Lower leg skin (tissue), 4 donors: Measurements from ENCODE around the gene FDPS. TPM values are rescaled to one million over a fixed set of nuclear protein-coding genes. Genes with fewer than 3 reads are reported as not detected.

Experiments
- DNase-seq, 2 donors: peaks; one replicate each; pipeline ENCODE4 v3.0.0-alpha.2; 2019; ENCODE audit warnings: low spot score in 2 of 2
- H3K4me3 ChIP-seq: fragments of 200-600 bp; sonication (generic); 2 replicates; pipeline ENCODE4 v1.5.1; 2017; ENCODE audit warnings: mild to moderate bottlenecking, low read depth; ENCODE audit not compliant: poor library complexity, severe bottlenecking
- POLR2A ChIP-seq, 2 donors: fragments of 450-650 bp; IDR thresholded peaks; one replicate each; pipeline ENCODE4 v1.6.1; 2016 to 2017; ENCODE audit warnings: antibody characterized with exemption in 2 of 2, mild to moderate bottlenecking in 1 of 2, moderate library complexity in 1 of 2
- WGBS, 2 donors: methylation state at CpG; one replicate each; pipeline ENCODE4 v1.1.5; 2018; 5-methylcytosine and 5-hydroxymethylcytosine counted together
- intact Hi-C: fragments of 100-400 bp; cut with DNase I; formaldehyde crosslinking; loops from one replicate; pipeline ENCODE4 v1.15.0; 2023; ENCODE audit warnings: low total_unique reads
- total RNA-seq, 4 donors: library from RNA; depleted of rRNA; stranded (reverse); fragments of >200 nt; gene quantifications; one replicate each; pipeline ENCODE4 v1.1.0, GENCODE V29; 2016
- TF ChIP-seq, protein P1 (sequence below), 3 donors: fragments of 450-650 bp; IDR thresholded peaks; one replicate each; pipeline ENCODE4 v1.5.1; 2016; ENCODE audit warnings: antibody characterized with exemption in 3 of 3, mild to moderate bottlenecking in 3 of 3, moderate library complexity in 2 of 3

Gene FDPS
- total RNA-seq, 4 donors from 2014 or later, result 98.5 to 185 (median 141) TPM

DNA sequence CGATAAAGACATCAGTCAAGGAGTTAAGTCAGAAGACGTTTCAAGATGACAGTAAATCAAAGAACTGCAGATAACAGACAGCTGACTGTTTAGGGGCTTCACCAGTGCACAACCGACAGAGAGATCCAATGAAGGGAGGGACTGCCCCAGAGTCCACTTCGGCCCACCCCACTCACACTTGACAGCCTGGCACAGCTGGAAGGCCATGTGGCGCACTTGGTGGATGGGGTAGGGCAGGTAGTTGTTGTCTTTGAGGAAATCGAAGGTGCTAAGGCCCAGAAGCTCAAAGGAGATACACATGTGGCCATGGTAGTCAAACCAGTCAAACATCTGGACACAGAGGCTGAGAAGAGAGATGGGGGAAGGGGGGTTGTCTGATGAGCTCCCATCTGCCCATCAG lies 42.1 kb upstream of the FDPS start:
- intact Hi-C loops, result loop anchor here (10.0 kb wide), 1 partner anchor 328 kb away; no protein-coding TSS in a partner anchor
- 79 to 81% methylated on average over 6 of the region's 6 CpGs for WGBS, 2 donors
- H3K4me3 ChIP-seq, result no peak overlapping the region
- TF ChIP-seq, protein P1, sequence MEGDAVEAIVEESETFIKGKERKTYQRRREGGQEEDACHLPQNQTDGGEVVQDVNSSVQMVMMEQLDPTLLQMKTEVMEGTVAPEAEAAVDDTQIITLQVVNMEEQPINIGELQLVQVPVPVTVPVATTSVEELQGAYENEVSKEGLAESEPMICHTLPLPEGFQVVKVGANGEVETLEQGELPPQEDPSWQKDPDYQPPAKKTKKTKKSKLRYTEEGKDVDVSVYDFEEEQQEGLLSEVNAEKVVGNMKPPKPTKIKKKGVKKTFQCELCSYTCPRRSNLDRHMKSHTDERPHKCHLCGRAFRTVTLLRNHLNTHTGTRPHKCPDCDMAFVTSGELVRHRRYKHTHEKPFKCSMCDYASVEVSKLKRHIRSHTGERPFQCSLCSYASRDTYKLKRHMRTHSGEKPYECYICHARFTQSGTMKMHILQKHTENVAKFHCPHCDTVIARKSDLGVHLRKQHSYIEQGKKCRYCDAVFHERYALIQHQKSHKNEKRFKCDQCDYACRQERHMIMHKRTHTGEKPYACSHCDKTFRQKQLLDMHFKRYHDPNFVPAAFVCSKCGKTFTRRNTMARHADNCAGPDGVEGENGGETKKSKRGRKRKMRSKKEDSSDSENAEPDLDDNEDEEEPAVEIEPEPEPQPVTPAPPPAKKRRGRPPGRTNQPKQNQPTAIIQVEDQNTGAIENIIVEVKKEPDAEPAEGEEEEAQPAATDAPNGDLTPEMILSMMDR (IDR thresholded peaks at IDR 0.05), result no peak
- no peak for TF ChIP-seq POLR2A (IDR thresholded peaks at IDR 0.05)
- DNase-seq, result no peak

DNA sequence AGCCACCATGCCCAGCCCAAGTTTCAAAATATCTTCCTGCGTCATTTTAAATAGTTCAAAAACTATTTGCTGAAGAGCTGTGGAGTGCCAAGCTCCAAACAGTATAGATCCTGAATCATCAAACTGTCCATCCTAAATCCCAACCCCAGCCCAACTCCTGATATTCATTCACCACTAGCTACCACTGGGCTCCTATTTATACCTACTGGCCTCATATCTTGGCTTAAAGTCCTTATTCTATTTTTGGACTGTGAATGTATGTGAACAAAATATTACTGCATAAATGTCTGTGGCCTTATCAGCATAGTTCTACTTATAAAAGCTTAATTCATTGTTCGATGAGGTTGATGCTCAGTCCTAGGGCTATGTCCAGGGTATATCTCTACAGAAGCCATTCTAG lies 41.3 kb upstream of the FDPS start:
- no peak for DNase-seq
- WGBS, 2 donors, result 97% methylated on average over 2 of the region's 2 CpGs
- intact Hi-C loops, result loop anchor here (10.0 kb wide), 1 partner anchor 327 kb away; no protein-coding TSS in a partner anchor
- H3K4me3 ChIP-seq, result no peak overlapping the region
- TF ChIP-seq POLR2A (IDR thresholded peaks at IDR 0.05), result no peak
- TF ChIP-seq, protein P1 (IDR thresholded peaks at IDR 0.05), result no peak

GRCh38 chr1:155268630-155269029 lies 40.0 kb upstream of the FDPS start:
- intact Hi-C loops, result loop anchor here (10.0 kb wide), 1 partner anchor 326 kb away; no protein-coding TSS in a partner anchor
- H3K4me3 ChIP-seq, result no peak overlapping the region
- 90 to 95% methylated on average over 21 of the region's 21 CpGs for WGBS, 2 donors
- TF ChIP-seq POLR2A (IDR thresholded peaks at IDR 0.05), result no peak
- TF ChIP-seq, protein P1 (IDR thresholded peaks at IDR 0.05), result no peak
- DNase-seq, result no peak

DNA sequence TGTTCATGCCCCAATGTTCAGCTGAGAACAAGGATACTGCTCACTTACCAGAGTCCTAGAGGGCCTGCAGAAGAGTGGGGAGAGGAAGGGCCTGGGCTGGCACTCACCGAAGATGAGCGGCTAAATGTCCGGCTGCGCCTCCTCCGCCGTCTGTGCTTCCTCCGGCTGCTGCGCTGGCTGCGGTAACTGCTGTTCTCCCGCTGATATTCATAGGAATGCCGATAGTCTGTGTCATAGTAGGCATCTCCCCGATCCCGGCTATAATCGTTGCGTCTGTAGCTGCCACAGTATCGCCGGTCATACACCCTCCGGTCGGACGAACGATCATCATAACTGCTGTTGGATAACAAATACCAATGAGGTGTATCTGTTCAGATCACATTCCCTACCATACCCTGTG lies 39.3 kb upstream of the FDPS start:
- intact Hi-C loops, result loop anchor here (10.0 kb wide), 1 partner anchor 325 kb away; no protein-coding TSS in a partner anchor
- no peak for TF ChIP-seq POLR2A (IDR thresholded peaks at IDR 0.05)
- TF ChIP-seq, protein P1 (IDR thresholded peaks at IDR 0.05), result no peak
- no peak overlapping the region for H3K4me3 ChIP-seq
- DNase-seq, result no peak
- 93% methylated on average over 21 of the region's 21 CpGs for WGBS, 2 donors

- no peak for TF ChIP-seq POLR2A (IDR thresholded peaks at IDR 0.05)
- TF ChIP-seq, protein P1 (IDR thresholded peaks at IDR 0.05), result no peak
- WGBS, 2 donors, result 4 to 5% methylated on average over 31 to 43 of the region's 44 CpGs
- peak overlapping the region; percentile 66 for H3K4me3 ChIP-seq
- DNase-seq, result no peak
- intact Hi-C loops, result no loop called here
Observed at GRCh38 chr1:155272466-155273342, 36.0 kb upstream of the FDPS start.
